Mucosa of rectum (tissue), 2 donors: ENCODE measurements around the gene AP4E1.

Experiments
- H3K27ac ChIP-seq, 2 donors: one replicate each; pipeline ENCODE4 v1.7.0; 2013; ENCODE audit warnings: inconsistent platforms in 2 of 2, low read depth in 2 of 2, low read length in 2 of 2
- H3K27me3 ChIP-seq, 2 donors: one replicate each; pipeline ENCODE4 v1.7.0; 2013; ENCODE audit warnings: low read length in 2 of 2; ENCODE audit not compliant: control insufficient read depth in 2 of 2, insufficient read depth in 2 of 2
- H3K36me3 ChIP-seq, 2 donors: one replicate each; pipeline ENCODE4 v1.7.0; 2013; ENCODE audit warnings: low read length in 2 of 2; ENCODE audit not compliant: control insufficient read depth in 2 of 2, insufficient read depth in 2 of 2
- H3K4me1 ChIP-seq, 2 donors: one replicate each; pipeline ENCODE4 v1.7.0; 2013; ENCODE audit warnings: low read length in 2 of 2, mild to moderate bottlenecking in 1 of 2; ENCODE audit not compliant: control insufficient read depth in 2 of 2, insufficient read depth in 2 of 2
- H3K4me3 ChIP-seq, 2 donors: one replicate each; pipeline ENCODE4 v1.7.0; 2013; ENCODE audit warnings: low read length in 2 of 2
- H3K9ac ChIP-seq, 2 donors: one replicate each; pipeline ENCODE4 v1.7.0; 2013; ENCODE audit warnings: low read length in 2 of 2, low read depth in 1 of 2, mild to moderate bottlenecking in 1 of 2
- H3K9me3 ChIP-seq, 2 donors: one replicate each; pipeline ENCODE4 v1.7.0; 2013; ENCODE audit warnings: low read length in 2 of 2; ENCODE audit not compliant: control insufficient read depth in 2 of 2
- donor health status: healthy.
- donor health status: Normal muscosa, but diverticular disease.

The AP4E1 gene

GRCh38 chr15:51053571-51053970, 145.1 kb downstream of the AP4E1 start:
- H3K27me3 ChIP-seq: no peaks in the 10 kb centered on the region
- peaks cover 0 to 2% of the 10 kb centered on the region in 2 donors for H3K36me3 ChIP-seq
- no peak overlapping the region for H3K4me3 ChIP-seq
- H3K27ac ChIP-seq: no peak overlapping the region
- no peak overlapping the region for H3K9ac ChIP-seq
- no peaks in the 10 kb centered on the region for H3K9me3 ChIP-seq
- H3K4me1 ChIP-seq: peaks cover 0 to 3% of the 10 kb centered on the region in 2 donors

GRCh38 chr15:51054535-51054934, 146.1 kb downstream of the AP4E1 start:
- no peak overlapping the region for H3K4me3 ChIP-seq
- H3K9me3 ChIP-seq: no peaks in the 10 kb centered on the region
- H3K27me3 ChIP-seq: no peaks in the 10 kb centered on the region
- peaks cover 0 to 2% of the 10 kb centered on the region in 2 donors for H3K36me3 ChIP-seq
- H3K27ac ChIP-seq: no peak overlapping the region
- H3K4me1 ChIP-seq: peaks cover 0 to 3% of the 10 kb centered on the region in 2 donors
- H3K9ac ChIP-seq: no peak overlapping the region
